GM19193 (cell line): ENCODE measurements around the gene SLC38A7.

Experiments used
- POLR2A ChIP-seq: IDR thresholded peaks from 4 replicates; pipeline ENCODE4 v1.6.1; 2011; ENCODE audit not compliant: insufficient read depth, insufficient read length; ENCODE audit errors: extremely low read depth

SLC38A7 gene

DNA sequence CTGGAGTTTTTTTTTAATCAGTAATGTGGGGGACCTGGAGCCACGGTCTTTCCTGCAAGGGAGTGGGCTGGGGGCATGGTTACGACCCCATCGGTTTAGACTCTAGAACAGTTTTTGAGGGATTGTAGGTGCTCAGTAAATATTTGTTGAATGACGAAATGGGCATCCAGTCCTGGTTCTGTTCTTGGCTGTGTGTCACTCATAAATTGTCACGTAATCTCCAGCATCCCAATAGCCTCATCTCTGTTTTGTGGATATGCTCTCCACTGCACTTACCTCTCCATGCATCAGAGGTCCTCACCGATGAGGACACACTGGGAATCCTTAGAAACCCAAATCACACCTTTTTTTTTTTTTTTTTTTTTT is 497 bp upstream of the SLC38A7 start:
- no peak for TF ChIP-seq POLR2A

- no peak for TF ChIP-seq POLR2A
Observed at GRCh38 chr16:58684001-58684353, 593 bp downstream of the SLC38A7 start.

DNA sequence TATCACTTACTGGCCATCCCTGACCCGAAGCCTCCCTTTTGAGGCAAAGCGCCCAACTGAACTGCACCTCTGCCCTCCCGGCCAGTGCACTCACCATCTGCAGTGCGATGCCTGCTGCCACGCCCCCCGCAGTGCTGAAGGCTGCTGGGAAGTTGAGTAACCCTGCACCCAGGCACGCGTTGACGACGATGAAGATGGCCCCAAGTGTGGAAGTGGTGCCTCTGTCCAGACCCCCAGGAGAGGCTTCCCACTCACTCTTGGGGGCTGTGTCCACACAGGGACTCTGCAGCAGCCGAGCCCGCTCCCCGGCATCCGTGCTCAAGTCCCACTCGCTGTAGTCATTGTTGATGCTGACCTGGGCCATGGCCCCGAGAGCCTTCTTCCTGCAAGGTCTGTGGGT is 4.8 kb downstream of the SLC38A7 start:
- TF ChIP-seq POLR2A: no peak

DNA sequence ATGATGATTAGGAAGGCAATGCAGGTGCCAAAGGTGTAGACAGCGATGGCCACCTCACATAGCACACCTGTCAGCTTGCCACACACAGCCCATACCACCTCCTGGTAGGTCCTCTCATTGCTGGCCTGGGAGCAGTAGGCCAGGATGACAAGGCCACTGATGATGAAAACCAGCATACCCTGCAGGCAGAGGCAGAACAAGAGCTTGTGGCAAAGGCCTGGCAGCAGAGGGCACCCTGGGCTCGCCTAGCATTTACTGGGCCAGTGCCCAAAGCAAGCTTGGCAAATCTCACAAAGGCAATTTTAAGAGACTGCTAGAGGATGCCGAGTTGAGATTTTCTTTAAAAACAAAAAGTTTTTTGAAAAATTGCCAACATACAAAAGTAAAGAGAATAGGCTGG is 5.9 kb downstream of the SLC38A7 start:
- TF ChIP-seq POLR2A: no peak

- no peak for TF ChIP-seq POLR2A
Observed at GRCh38 chr16:58678269-58678668, 6.3 kb downstream of the SLC38A7 start.

GRCh38 chr16:58670946-58671583 is 13.5 kb downstream of the SLC38A7 start:
- no peak for TF ChIP-seq POLR2A

GRCh38 chr16:58670177-58670576 is 14.4 kb downstream of the SLC38A7 start:
- no peak for TF ChIP-seq POLR2A

DNA sequence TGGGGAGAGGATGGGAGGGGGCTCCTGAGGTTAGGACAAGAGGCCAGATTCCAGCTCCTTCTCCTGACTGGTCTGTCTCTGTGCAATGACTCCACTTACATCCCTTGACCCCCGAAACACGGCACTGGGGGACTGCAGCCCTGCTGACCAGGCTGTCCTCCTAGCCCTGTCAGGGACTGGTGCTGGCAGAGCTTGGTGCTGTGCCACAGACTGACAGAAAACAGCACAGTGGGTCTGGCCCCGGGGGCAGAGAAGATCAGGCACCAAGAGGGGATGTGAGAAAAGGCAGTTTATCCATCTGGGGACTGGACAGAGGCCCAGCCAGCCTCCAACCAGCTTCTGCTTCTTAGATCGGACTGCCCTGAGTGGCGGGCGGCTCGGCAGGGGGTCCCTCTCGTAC is 19.4 kb downstream of the SLC38A7 start:
- no peak for TF ChIP-seq POLR2A

DNA sequence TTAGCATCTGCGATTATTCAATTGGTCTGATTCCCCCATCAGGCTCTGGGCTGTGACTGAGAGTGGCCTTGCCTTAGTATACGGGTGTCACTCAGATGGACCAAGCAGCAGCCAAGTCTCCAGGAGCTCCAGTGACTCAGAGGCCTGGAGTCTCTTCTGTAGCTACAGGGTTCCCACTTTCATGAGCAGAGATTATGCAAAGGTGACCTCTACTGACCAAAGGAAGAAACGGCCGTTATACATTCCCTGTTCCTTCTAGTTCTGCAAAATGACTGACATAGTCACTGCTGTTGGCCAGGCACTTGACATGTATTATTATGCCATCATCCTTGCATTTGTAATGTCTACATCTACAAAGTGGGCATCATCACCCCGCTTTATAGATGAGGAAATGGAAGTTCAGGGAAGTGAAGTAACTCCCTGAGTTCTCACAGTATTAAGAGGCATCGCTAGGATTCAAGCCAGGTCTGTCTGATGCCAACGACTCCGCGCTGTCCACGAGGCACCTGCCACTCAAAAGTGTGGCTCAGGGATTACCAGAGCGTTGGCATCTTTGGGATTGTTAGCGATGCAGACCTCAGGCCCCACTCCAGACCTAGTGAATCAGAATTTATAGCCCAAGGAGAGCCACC is 23.3 kb downstream of the SLC38A7 start:
- TF ChIP-seq POLR2A: no peak

GRCh38 chr16:58658796-58659211 is 25.8 kb downstream of the SLC38A7 start:
- TF ChIP-seq POLR2A: no peak

GRCh38 chr16:58656899-58657298 is 27.7 kb downstream of the SLC38A7 start:
- TF ChIP-seq POLR2A: no peak

- no peak for TF ChIP-seq POLR2A
Observed at GRCh38 chr16:58655215-58655596, 29.4 kb downstream of the SLC38A7 start.

GRCh38 chr16:58654560-58655214 is 29.9 kb downstream of the SLC38A7 start:
- no peak for TF ChIP-seq POLR2A

GRCh38 chr16:58652741-58653140 is 31.8 kb downstream of the SLC38A7 start:
- TF ChIP-seq POLR2A: no peak

- no peak for TF ChIP-seq POLR2A
Observed at GRCh38 chr16:58651965-58652348, 32.6 kb downstream of the SLC38A7 start.

DNA sequence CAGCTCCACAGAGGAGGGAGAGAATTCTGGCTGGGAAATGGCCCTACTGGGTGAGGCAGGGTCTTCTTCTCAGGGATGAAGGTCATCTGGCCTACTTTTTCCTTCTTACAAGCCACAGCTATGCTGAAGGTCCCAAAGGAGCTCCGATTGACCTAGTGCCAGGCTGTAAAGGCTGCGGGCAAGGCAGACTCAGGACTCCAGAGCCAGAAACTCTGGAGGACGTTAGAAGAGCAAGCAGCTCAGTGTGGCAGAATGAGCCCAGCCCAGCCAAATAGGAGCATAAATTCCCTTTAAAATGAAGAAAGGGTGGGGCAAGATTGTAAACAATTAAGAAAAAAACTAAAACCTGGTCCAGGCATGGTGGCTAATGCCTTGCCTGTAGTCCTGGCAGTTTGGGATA is 34.9 kb downstream of the SLC38A7 start:
- TF ChIP-seq POLR2A: no peak
